ENCODE measurements around the gene OST4.
"Not testable (repeated sequence)": the region's sequence is repeated elsewhere in the genome, so short reads cannot be mapped to it uniquely, and the experiment has no call there.

The OST4 gene

GRCh38 chr2:27071277-27071989 lies at the start of gene OST4:
Gene OST4, minus strand, starts transcription at chr2:27071654.
- H3K4me3 ChIP-seq (ENCODE audit: low read length), result peak within 1 kb of the TSS; percentile 99
- peaks cover 52% of the 10 kb centered on the region for H3K4me1 ChIP-seq (ENCODE audit: control insufficient read depth, insufficient read depth, low read length)
- H3K27me3 ChIP-seq (replicated peaks; ENCODE audit: control insufficient read depth, insufficient read depth, low read length), result no peaks in the 10 kb centered on the region
- peaks cover 28% of the 10 kb centered on the region for H3K36me3 ChIP-seq (ENCODE audit: control insufficient read depth, insufficient read depth, low read length, severe bottlenecking)
- DNase-seq (ENCODE audit: low read depth), result peak; percentile 99
- peak within 1 kb of the TSS; percentile 99 for H3K9ac ChIP-seq (ENCODE audit: low read length)
- no peaks in the 10 kb centered on the region for H3K9me3 ChIP-seq (ENCODE audit: control insufficient read depth, low read length)

GRCh38 chr2:27119330-27119670 lies 47.8 kb upstream of the OST4 start:
- peak overlapping the region; percentile 79 for H3K9ac ChIP-seq (ENCODE audit: low read length)
- H3K36me3 ChIP-seq (ENCODE audit: control insufficient read depth, insufficient read depth, low read length, severe bottlenecking); H3K4me1 ChIP-seq (ENCODE audit: control insufficient read depth, insufficient read depth, low read length); DNase-seq (ENCODE audit: low read depth); H3K27me3 ChIP-seq (replicated peaks; ENCODE audit: control insufficient read depth, insufficient read depth, low read length); H3K9me3 ChIP-seq (ENCODE audit: control insufficient read depth, low read length): not testable (repeated sequence)
- peak overlapping the region; percentile 78 for H3K4me3 ChIP-seq (ENCODE audit: low read length)

- H3K27me3 ChIP-seq (replicated peaks; ENCODE audit: control insufficient read depth, insufficient read depth, low read length), result peaks cover 10% of the 10 kb centered on the region
- H3K4me1 ChIP-seq (ENCODE audit: control insufficient read depth, insufficient read depth, low read length), result peaks cover 7% of the 10 kb centered on the region
- peak within 1 kb of the TSS; percentile 78 for H3K4me3 ChIP-seq (ENCODE audit: low read length)
- no peaks in the 10 kb centered on the region for H3K36me3 ChIP-seq (ENCODE audit: control insufficient read depth, insufficient read depth, low read length, severe bottlenecking)
- no peaks in the 10 kb centered on the region for H3K9me3 ChIP-seq (ENCODE audit: control insufficient read depth, low read length)
- DNase-seq (ENCODE audit: low read depth), result peak; percentile 40
- peak within 1 kb of the TSS; percentile 79 for H3K9ac ChIP-seq (ENCODE audit: low read length)
These were observed 47.3 kb upstream of the OST4 start, which contains the start of gene CGREF1 for GRCh38 chr2:27118525-27119329. Gene CGREF1, minus strand, starts transcription at chr2:27119128. Its CDS starts 14,762 bp downstream, at chr2:27104366.

- Histone ChIP-seq H3K36me3 (ENCODE audit: control insufficient read depth, insufficient read depth, low read length, severe bottlenecking) (no peaks in the 10 kb centered on the region), H3K27me3 (replicated peaks; ENCODE audit: control insufficient read depth, insufficient read depth, low read length) (peaks cover 10% of the 10 kb centered on the region)
These were observed 46.6 kb upstream of the OST4 start for GRCh38 chr2:27117995-27118524.

GRCh38 chr2:27115519-27115918 lies 44.1 kb upstream of the OST4 start:
- Histone ChIP-seq H3K27me3 (replicated peaks; ENCODE audit: control insufficient read depth, insufficient read depth, low read length) (peaks cover 3% of the 10 kb centered on the region), H3K36me3 (ENCODE audit: control insufficient read depth, insufficient read depth, low read length, severe bottlenecking) (no peaks in the 10 kb centered on the region), H3K9ac (ENCODE audit: low read length) (no peak overlapping the region), H3K9me3 (ENCODE audit: control insufficient read depth, low read length) (no peaks in the 10 kb centered on the region), H3K4me1 (ENCODE audit: control insufficient read depth, insufficient read depth, low read length) (peaks cover 4% of the 10 kb centered on the region), H3K4me3 (ENCODE audit: low read length) (no peak overlapping the region)
- DNase-seq (ENCODE audit: low read depth), result no peak

More at GRCh38 chr2:27117995-27118524, 46.6 kb upstream of the OST4 start:
- Histone ChIP-seq H3K4me3 (ENCODE audit: low read length) (peak overlapping the region; percentile 78), H3K9me3 (ENCODE audit: control insufficient read depth, low read length) (no peaks in the 10 kb centered on the region), H3K9ac (ENCODE audit: low read length) (peak overlapping the region; percentile 79), H3K4me1 (ENCODE audit: control insufficient read depth, insufficient read depth, low read length) (peaks cover 5% of the 10 kb centered on the region)
- DNase-seq (ENCODE audit: low read depth), result no peak

- not testable (repeated sequence) for DNase-seq (ENCODE audit: low read depth); H3K4me1 ChIP-seq (ENCODE audit: control insufficient read depth, insufficient read depth, low read length); H3K9me3 ChIP-seq (ENCODE audit: control insufficient read depth, low read length)
These were observed 40.1 kb upstream of the OST4 start for GRCh38 chr2:27111392-27112078.

GRCh38 chr2:27110603-27111352 lies 39.3 kb upstream of the OST4 start:
- not testable (repeated sequence) for DNase-seq (ENCODE audit: low read depth); H3K36me3 ChIP-seq (ENCODE audit: control insufficient read depth, insufficient read depth, low read length, severe bottlenecking)
- H3K4me1 ChIP-seq (ENCODE audit: control insufficient read depth, insufficient read depth, low read length), result peaks cover 10% of the 10 kb centered on the region

More at GRCh38 chr2:27111392-27112078, 40.1 kb upstream of the OST4 start:
- H3K27me3 ChIP-seq (replicated peaks; ENCODE audit: control insufficient read depth, insufficient read depth, low read length); H3K9ac ChIP-seq (ENCODE audit: low read length); H3K36me3 ChIP-seq (ENCODE audit: control insufficient read depth, insufficient read depth, low read length, severe bottlenecking); H3K4me3 ChIP-seq (ENCODE audit: low read length): not testable (repeated sequence)

GRCh38 chr2:27109083-27109482 lies 37.6 kb upstream of the OST4 start:
- no peaks in the 10 kb centered on the region for H3K27me3 ChIP-seq (replicated peaks; ENCODE audit: control insufficient read depth, insufficient read depth, low read length)
- no peak overlapping the region for H3K4me3 ChIP-seq (ENCODE audit: low read length)
- no peaks in the 10 kb centered on the region for H3K36me3 ChIP-seq (ENCODE audit: control insufficient read depth, insufficient read depth, low read length, severe bottlenecking)
- no peak for DNase-seq (ENCODE audit: low read depth)
- no peaks in the 10 kb centered on the region for H3K9me3 ChIP-seq (ENCODE audit: control insufficient read depth, low read length)
- H3K4me1 ChIP-seq (ENCODE audit: control insufficient read depth, insufficient read depth, low read length), result peaks cover 12% of the 10 kb centered on the region
- H3K9ac ChIP-seq (ENCODE audit: low read length), result no peak overlapping the region

More at GRCh38 chr2:27110603-27111352, 39.3 kb upstream of the OST4 start:
- H3K9me3 ChIP-seq (ENCODE audit: control insufficient read depth, low read length); H3K9ac ChIP-seq (ENCODE audit: low read length); H3K27me3 ChIP-seq (replicated peaks; ENCODE audit: control insufficient read depth, insufficient read depth, low read length); H3K4me3 ChIP-seq (ENCODE audit: low read length): not testable (repeated sequence)

- Histone ChIP-seq H3K27me3 (replicated peaks; ENCODE audit: control insufficient read depth, insufficient read depth, low read length) (no peaks in the 10 kb centered on the region), H3K36me3 (ENCODE audit: control insufficient read depth, insufficient read depth, low read length, severe bottlenecking) (no peaks in the 10 kb centered on the region), H3K9ac (ENCODE audit: low read length) (no peak overlapping the region), H3K4me3 (ENCODE audit: low read length) (no peak overlapping the region), H3K9me3 (ENCODE audit: control insufficient read depth, low read length) (no peaks in the 10 kb centered on the region), H3K4me1 (ENCODE audit: control insufficient read depth, insufficient read depth, low read length) (peaks cover 12% of the 10 kb centered on the region)
- DNase-seq (ENCODE audit: low read depth), result no peak
These were observed 36.8 kb upstream of the OST4 start for GRCh38 chr2:27108221-27108620.

GRCh38 chr2:27105981-27106380 lies 34.5 kb upstream of the OST4 start:
- Histone ChIP-seq H3K36me3 (ENCODE audit: control insufficient read depth, insufficient read depth, low read length, severe bottlenecking) (no peaks in the 10 kb centered on the region), H3K4me3 (ENCODE audit: low read length) (no peak overlapping the region), H3K27me3 (replicated peaks; ENCODE audit: control insufficient read depth, insufficient read depth, low read length) (peaks cover 2% of the 10 kb centered on the region), H3K9me3 (ENCODE audit: control insufficient read depth, low read length) (no peaks in the 10 kb centered on the region), H3K9ac (ENCODE audit: low read length) (peak overlapping the region; percentile 39), H3K4me1 (ENCODE audit: control insufficient read depth, insufficient read depth, low read length) (peaks cover 12% of the 10 kb centered on the region)
- no peak for DNase-seq (ENCODE audit: low read depth)

Data from adipocyte (in vitro differentiated cells).